Fibroblast of skin of abdomen (primary cell): ENCODE measurements around the gene ADAMTS17.
"Not testable (repeated sequence)": the region's sequence is repeated elsewhere in the genome, so short reads cannot be mapped to it uniquely, and the experiment has no call there.

Experiments
- DNase-seq: peaks from one replicate; pipeline ENCODE4 v3.0.0-alpha.2; 2013

Gene ADAMTS17

DNA sequence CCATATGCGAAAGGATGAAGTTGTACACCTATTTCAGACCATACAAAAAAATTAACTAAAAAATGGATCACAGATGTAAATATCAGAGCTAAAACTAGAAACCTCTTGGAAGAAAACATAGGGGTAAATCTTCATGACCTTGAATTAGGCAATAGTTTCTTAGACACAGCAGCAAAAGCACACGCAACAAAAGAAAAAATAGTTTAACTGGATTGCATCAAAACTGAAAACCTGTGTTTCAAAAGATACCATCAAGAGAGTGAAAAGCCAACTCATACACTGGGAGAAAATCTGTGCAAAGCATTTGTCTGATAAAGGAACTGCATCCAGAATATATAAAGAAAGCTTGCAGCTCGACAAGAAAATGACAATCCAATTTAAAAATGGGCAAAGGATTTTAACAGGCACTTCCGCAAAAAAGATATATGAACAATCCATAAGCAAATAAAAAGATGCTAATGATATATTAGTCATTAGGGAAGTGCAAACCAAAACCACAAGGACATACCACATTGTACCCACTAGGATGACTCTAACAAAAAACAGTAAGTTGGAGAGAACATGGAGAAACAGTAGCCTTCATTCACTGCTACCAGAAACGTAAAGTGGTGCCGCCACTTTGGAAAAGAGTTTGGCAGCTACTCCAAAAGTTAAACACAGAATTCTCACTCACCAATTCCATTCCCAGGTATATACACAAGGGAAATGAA lies 263.1 kb downstream of the ADAMTS17 start:
- no peak for DNase-seq

DNA sequence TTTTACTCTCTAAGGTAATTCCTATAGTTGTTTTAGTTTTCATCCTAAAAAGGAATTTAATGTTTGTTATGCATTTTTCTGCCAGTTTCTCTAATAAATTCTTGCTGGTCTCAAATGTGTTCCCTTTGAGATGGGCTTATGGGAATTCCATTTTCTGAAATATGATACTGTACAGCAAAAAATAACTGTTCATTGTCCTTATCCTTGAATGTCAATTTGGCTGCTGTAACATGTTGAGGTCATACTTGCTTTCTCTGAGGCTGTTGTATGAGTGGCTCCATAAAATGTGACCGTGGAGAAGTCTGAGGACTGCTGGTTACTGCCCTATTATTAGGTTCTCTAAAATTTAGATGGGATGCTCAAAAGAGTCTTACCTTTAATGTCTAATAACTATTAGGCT lies 266.5 kb downstream of the ADAMTS17 start:
- no peak for DNase-seq

- DNase-seq: no peak
These were observed 267.8 kb downstream of the ADAMTS17 start for GRCh38 chr15:100073982-100074381.

DNA sequence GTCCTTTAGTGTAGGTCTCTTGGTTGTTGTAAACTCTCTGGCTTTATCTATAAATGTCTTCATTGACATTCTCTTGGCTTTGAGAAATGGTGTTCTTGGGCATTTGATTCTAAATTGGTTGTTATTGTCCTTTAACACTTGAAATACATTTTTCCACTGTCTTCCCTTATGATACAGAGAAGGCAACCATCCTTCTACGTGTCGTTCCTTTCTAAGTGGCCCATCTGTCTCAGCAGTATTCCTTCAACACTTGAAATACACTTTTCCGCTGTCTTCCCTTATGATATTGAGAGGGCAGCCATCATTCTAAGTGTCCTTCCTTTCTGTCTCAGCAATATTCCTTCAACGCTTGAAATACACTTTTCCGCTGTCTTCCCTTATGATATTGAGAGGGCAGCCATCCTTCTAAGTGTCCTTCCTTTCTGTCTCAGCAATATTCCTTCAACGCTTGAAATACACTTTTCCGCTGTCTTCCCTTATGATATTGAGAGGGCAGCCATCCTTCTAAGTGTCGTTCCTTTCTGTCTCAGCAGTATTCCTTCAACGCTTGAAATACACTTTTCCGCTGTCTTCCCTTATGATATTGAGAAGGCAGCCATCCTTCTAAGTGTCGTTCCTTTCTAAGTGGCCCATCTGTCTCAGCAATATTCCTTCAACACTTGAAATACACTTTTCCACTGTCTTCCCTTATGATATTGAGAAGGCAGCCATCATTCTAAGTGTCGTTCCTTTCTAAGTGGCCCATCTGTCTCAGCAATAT lies 275.1 kb downstream of the ADAMTS17 start:
- DNase-seq: not testable (repeated sequence)

DNA sequence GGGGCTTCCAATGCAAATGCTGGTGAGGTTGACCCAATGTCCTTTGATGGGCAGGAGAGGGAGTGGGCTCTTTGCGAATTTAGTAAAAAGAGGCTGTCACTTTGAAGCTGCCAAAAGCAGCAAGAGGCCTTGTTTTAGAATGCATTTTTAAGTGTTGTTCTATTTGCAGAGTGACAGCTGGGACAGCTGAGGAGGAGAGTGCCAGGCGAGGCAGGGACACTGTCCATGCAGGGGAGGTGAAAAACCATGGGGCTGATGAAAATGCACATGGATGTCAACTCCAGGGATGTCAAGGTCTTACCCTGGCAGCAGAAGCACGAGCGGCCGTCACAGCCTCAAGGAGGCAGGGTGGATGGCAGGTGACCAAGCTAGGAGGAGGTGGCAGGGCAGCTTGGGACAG lies 279.8 kb downstream of the ADAMTS17 start:
- no peak for DNase-seq

DNA sequence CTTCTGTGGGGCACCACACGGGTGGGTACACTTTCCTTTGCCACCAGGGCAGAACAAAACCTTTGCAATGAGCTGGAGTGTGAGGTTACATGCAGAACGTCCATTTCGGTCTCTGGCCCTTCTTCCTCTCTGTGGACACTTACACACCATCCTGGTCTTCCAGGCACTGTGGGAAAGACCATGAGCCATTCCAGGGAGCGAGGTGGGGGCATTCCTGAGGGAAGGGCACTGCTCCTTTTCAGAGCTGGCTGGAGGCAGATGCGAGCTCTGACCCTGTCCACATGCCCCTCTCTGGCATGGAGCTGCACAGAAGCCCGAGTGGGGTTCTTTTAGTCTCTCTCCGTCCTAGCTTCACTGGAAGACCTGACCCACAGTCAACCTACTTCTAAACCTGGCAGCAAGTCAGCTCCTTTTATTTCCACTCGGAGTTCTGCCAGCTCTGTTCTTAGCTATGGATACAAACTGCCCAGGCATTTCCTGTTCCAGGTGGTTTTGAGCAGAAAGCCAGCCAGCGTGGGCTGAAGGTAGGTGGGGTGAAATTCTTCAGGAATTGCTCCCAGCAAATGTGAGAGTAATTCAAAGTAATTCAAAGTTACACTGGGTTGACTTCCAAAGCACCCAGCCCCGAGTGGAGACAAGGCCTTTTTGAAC lies 281.4 kb downstream of the ADAMTS17 start:
- peak; percentile 51 for DNase-seq

DNA sequence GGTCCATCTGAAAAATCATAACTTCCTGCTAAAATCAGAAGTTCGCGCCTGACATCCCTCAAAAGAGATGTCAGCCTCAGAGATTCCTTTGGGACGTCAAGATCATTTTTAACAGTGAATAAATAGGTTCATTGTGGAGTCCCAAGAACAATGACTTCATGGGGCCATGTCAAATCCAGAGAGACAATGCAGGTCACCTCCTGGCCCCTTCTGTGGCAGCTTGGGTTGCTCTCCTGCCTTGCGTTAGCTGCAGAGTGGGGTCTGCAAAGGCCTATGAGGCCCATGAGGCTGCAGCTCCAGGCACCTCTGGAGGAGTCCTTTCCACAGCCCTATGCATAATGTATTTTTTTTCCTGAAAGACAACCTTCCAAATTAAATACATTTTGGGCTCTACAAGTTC lies 282.3 kb downstream of the ADAMTS17 start:
- DNase-seq: no peak

DNA sequence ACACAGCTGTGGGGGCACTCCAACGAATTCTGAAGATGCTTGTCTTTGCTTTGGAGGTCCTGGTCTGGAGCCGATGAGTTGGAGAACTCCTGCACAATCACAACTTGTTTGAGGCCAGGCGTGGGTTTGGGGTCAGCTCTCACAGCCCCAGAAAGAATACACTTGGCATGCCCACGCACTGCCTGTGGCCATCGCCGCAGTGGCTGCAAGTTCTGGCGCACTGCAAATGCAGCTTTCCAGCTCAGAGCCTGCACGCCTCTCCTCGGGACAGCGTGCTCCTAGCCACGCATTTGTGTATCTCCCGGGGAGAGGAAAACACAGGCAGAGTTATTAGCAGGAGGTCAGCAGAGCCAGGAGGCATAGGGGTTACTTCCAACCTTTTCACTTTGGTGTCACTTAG lies 282.7 kb downstream of the ADAMTS17 start:
- DNase-seq: no peak

GRCh38 chr15:100058458-100058857 lies 283.3 kb downstream of the ADAMTS17 start:
- DNase-seq: no peak

- no peak for DNase-seq
These were observed 284.5 kb downstream of the ADAMTS17 start for GRCh38 chr15:100057281-100057680.

DNA sequence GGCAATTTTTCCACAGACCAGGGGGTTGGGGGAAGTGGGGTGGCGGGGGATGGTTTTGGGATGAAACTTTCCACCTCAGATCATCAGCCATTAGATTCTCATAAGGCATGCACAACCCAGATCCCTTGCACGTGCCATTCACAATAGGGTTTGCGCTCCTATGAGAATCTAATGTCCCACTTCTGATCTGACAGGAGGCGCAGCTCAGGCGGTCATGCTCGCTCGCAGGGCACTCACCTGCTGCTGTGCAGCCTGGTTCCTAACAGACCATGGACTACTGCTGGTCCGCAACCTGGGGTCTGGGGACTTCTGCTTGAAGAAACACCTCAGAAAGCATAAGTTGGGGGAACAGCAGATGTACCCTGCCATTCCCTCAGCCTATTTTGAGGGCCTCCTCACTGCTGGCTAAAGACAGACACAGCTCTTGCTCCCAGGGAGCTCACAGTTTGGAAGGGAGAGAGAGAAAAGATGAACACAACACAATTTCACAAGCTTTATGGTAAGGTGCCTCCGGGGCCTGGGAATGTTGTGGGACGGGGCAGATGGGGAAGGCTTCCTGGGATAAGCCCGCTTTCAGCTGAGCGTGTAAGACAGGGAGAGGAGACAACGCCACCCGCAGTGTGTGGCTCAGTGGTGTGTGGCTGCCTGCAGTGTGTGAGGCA lies 285.2 kb downstream of the ADAMTS17 start:
- no peak for DNase-seq

GRCh38 chr15:100055821-100056220 lies 286.0 kb downstream of the ADAMTS17 start:
- DNase-seq: no peak

DNA sequence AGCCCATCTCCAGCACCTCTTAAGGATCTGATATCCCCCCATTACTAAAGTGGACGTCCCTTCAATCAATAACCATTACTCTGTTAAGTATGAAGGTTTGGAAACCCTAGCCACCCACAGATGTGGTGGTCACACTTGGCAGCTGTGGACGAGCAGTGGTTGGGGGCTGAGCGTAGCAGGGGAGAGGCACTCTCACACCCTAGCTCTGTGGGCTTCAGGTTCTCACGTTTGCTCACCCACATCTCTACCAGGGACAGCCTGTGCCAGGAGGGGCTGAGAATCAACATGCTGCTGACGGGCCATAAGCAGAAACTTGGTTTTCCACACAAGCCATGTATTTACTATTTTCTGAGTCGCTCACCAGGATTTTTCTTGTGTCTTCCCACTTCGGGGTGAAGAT lies 287.2 kb downstream of the ADAMTS17 start:
- no peak for DNase-seq

DNA sequence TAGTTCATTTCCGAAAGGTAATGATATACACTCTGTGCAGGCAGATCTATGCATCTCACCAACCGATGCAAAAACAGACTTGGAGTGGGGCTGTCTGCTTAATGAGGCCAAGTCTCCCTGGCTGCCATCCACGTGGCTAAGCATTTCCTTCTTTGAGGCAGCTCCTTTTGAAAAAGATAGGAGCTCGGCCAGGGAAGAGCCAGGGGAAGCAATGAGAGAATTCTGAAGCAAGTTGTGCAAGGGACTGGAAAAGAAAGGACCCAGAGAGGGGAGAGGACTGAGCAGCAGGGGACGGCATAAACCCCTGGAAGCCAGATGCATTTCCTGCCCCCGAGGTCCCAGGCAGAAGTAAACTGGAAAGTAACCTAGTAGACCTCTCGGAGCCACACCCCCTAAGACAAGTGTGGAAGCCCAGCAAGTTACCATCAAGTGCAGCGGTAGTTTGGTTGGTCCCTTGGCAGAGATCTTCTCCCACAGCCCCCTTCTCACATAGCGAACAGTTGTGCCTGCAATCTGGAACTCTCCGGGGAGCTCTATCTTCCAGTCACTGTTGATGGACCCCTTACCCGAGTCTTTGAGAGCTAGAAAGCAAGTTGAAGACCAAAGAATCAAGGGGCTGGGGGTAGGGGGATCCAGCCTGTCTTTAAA lies 288.2 kb downstream of the ADAMTS17 start:
- DNase-seq: no peak

DNA sequence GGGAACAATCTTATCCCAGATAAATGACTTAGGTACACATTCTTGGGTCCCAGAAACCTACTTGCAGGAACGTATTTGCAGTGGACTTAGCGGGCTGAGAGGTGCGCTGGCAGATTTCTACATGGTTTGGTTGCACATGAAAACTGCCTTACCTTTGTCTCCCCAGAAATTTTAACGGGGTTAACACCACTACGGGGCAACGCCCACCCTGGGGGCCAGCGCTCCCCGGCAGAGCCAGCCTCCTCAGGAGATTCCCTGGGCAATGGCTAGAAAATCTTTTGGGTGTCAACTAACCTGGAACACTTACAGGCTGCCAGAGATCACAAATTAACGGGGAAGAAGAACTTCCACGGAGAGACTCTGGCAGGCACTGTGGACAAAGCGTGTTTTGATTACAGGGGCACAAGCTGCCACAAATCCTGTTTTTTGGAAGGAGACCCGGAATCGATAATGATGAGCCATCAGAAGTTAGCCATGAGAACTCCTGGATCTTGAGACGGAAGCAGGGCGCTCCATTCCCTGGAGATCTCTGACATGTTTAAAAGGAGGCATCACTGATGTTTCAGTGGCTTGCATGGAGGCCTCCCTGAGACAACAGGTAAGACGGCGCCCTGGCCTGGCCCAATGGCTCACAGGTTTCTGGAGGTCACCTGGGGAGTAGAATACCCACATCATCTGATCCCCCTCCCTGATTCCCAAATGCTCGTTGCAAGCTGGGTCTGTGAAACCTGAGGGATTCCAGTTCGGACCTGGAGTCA lies 288.9 kb downstream of the ADAMTS17 start:
- no peak for DNase-seq

GRCh38 chr15:100050877-100051786 lies 290.6 kb downstream of the ADAMTS17 start:
- no peak for DNase-seq

DNA sequence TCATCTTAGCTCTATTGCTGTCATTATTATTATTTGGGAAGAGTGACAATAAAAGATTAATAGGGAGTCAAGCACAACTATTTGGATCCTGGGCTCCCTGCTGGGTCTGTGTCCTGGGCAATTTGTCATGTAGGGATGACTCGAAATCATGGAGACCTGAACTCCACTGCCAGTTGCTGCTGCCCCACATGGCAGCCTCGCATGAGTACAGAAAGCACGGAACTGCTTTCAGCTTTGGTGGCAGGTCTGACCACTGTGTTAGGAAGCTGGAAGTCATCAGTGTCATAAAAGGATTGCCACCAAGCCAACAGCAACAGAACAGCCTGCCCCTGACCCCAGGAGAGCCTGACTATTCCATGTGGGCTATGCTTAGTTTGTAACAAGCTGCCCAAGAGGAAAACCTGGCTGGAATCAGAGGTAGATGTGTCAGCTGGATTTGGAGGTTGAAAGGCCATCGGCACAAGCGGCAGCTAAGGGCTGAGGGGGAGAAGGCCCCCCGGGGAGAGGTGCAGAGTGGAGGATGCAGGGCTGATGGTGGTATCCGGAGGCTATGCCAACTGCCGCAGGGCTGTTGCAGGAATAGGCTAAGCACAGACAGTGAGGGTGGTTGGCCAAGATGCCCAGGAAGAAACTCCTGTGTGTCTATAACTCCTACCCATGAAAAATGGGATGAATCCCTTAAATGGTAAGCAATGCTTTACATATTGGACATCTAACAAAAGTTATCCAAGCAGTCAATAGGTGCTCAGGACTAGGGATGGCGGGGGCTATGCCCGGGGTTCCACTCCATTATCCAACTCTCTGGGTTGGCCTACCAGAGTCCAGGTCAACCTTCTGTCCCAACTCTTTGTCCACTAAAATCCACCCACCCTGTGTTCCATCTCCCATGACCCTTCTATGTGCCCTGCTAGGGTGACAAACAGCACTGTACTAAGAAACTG lies 291.6 kb downstream of the ADAMTS17 start:
- no peak for DNase-seq

DNA sequence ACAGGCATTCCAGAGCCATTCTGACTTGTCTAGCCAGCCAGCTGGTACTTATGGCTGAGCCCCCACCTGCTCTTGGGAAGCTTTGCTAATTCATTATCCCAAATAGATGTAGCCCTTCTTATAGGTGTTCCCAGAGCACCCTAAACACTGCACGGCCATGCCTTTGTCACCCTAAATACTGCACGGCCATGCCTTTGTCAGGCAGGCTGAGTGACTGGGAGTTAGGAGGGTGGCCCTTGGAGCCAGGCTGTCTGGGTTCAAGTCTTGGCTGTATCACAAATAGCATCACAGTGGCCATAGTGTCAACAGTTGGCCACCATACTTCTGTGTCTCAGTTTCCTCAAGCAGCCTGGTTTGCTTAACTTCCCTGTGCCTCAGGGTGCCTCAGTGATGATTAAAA lies 292.3 kb downstream of the ADAMTS17 start:
- no peak for DNase-seq

DNA sequence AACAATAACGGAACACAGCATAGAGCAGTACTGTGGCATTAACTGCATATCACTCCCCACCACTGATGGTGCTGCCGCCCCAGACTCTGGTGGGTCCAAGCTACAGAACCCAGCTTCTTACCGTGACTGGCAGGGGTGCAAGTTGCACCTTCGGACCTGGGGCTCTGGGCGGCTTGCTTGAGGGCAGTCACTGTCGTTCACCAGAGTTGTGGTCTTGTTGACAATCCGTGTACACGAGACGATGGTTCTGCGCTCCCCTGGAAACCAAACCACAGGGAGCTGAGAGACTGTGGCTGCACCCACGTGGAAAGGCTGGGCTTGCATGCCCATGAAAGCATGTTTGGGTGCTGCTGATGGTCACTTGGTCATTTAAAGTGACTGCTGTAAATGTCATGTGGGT lies 293.0 kb downstream of the ADAMTS17 start:
- DNase-seq: no peak

DNA sequence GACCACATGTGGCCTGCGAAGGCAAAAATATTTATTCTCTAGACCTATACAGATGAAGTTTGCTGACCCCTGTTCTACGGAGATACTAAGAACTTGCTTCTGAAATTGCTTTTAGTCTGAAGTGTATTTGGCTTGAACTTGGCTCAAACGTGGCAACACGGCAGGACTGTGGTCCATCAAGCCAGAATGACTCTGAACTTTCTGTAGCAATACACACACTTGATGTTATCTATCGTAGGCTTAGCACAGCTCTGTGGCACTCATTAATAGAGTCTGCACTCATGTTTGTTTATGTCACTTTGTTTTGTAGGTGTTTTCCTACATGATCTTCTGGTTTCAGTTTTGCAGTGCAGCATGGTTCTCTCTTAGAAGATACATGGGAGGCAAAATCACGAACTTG lies 298.1 kb downstream of the ADAMTS17 start:
- no peak for DNase-seq
